Measurements from ENCODE around the gene ZNF800. TPM values are rescaled to one million over a fixed set of nuclear protein-coding genes. Genes with fewer than 3 reads are reported as not detected.
"Not testable (repeated sequence)": the region's sequence is repeated elsewhere in the genome, so short reads cannot be mapped to it uniquely, and the experiment has no call there.

The ZNF800 gene
- polyA plus RNA-seq (2013): 34.1 TPM

GRCh38 chr7:127392566-127393367 lies at the start of gene ZNF800:
TSS of gene ZNF800 (minus strand) at chr7:127392708. CDS start at chr7:127391557, 1,151 bp downstream.
- Histone ChIP-seq H3K27ac (ENCODE audit: insufficient read depth in 1 of 2, low read depth in 1 of 2, low read length in 2 of 2, poor library complexity in 1 of 2, severe bottlenecking in 2 of 2) (peak within 1 kb of the TSS; percentile 91 to 98), H3K4me3 (ENCODE audit: control insufficient read depth in 1 of 7, extremely low read depth in 1 of 7, insufficient read depth in 4 of 7, low read depth in 2 of 7, low read length in 6 of 7) (peak within 1 kb of the TSS; percentile 65 to 97 (median 90)), H3K27me3 (replicated peaks in 2 of 5; ENCODE audit: control insufficient read depth in 4 of 5, insufficient read depth in 5 of 5, low read length in 4 of 5) (no peaks in the 10 kb centered on the region), H3K4me1 (ENCODE audit: control extremely low read depth in 1 of 4, control insufficient read depth in 4 of 4, insufficient read depth in 4 of 4, low read length in 3 of 4) (peaks cover 14 to 27% (median 17%) of the 10 kb centered on the region in 4 experiments), H3K36me3 (ENCODE audit: control insufficient read depth in 4 of 4, insufficient read depth in 4 of 4, low read length in 3 of 4) (peaks cover 2 to 9% (median 7%) of the 10 kb centered on the region in 4 experiments), H3K9me3 (ENCODE audit: control extremely low read depth in 1 of 5, control insufficient read depth in 4 of 5, insufficient read depth in 2 of 5, low read depth in 1 of 5, low read length in 4 of 5) (no peaks in the 10 kb centered on the region)
- 0% methylated on average over 41 of the region's 67 CpGs for WGBS (ENCODE audit: insufficient coverage)
- ChIA-PET CTCF (interaction anchor here (1.0 to 2.2 kb wide), 2 partner anchors 42 to 45 kb away, joined by 3 to 7 read pairs; no protein-coding TSS in a partner anchor), POLR2A (no interaction called here)
- peak; percentile 87 to 92 (median 91) for DNase-seq

- 100% methylated on average over 1 of the region's 2 CpGs for WGBS (ENCODE audit: insufficient coverage)
- POLR2A ChIA-PET: no interaction called here
- no peaks in the 10 kb centered on the region for H3K4me1 ChIP-seq (ENCODE audit: control extremely low read depth in 1 of 4, control insufficient read depth in 4 of 4, insufficient read depth in 4 of 4, low read length in 3 of 4)
Observed at GRCh38 chr7:127440206-127440605, 47.7 kb upstream of the ZNF800 start.

GRCh38 chr7:127438836-127439235 lies 46.3 kb upstream of the ZNF800 start:
- 75% methylated on average over 2 of the region's 2 CpGs for WGBS (ENCODE audit: insufficient coverage)
- POLR2A ChIA-PET: no interaction called here
- no peak for DNase-seq
- Histone ChIP-seq H3K4me1 (ENCODE audit: control extremely low read depth in 1 of 4, control insufficient read depth in 4 of 4, insufficient read depth in 4 of 4, low read length in 3 of 4) (no peaks in the 10 kb centered on the region), H3K9me3 (ENCODE audit: control extremely low read depth in 1 of 5, control insufficient read depth in 4 of 5, insufficient read depth in 2 of 5, low read depth in 1 of 5, low read length in 4 of 5) (no peaks in the 10 kb centered on the region), H3K27ac (ENCODE audit: insufficient read depth in 1 of 2, low read depth in 1 of 2, low read length in 2 of 2, poor library complexity in 1 of 2, severe bottlenecking in 2 of 2) (no peak overlapping the region), H3K36me3 (ENCODE audit: control insufficient read depth in 4 of 4, insufficient read depth in 4 of 4, low read length in 3 of 4) (no peaks in the 10 kb centered on the region), H3K27me3 (replicated peaks in 2 of 5; ENCODE audit: control insufficient read depth in 4 of 5, insufficient read depth in 5 of 5, low read length in 4 of 5) (peaks cover 0 to 5% (median 3%) of the 10 kb centered on the region in 5 experiments), H3K4me3 (ENCODE audit: control insufficient read depth in 1 of 7, extremely low read depth in 1 of 7, insufficient read depth in 4 of 7, low read depth in 2 of 7, low read length in 6 of 7) (no peak overlapping the region)
- CTCF ChIA-PET: interaction anchor here (1.7 kb wide), 1 partner anchor 9 kb away, joined by 3 read pairs; no protein-coding TSS in a partner anchor

More at GRCh38 chr7:127440206-127440605, 47.7 kb upstream of the ZNF800 start:
- no peak overlapping the region for H3K4me3 ChIP-seq (ENCODE audit: control insufficient read depth in 1 of 7, extremely low read depth in 1 of 7, insufficient read depth in 4 of 7, low read depth in 2 of 7, low read length in 6 of 7)
- CTCF ChIA-PET: interaction anchor here (1.7 kb wide), 1 partner anchor 7 kb away, joined by 3 read pairs; no protein-coding TSS in a partner anchor
- no peak overlapping the region for H3K27ac ChIP-seq (ENCODE audit: insufficient read depth in 1 of 2, low read depth in 1 of 2, low read length in 2 of 2, poor library complexity in 1 of 2, severe bottlenecking in 2 of 2)
- DNase-seq: no peak
- H3K36me3 ChIP-seq (ENCODE audit: control insufficient read depth in 4 of 4, insufficient read depth in 4 of 4, low read length in 3 of 4): no peaks in the 10 kb centered on the region
- H3K9me3 ChIP-seq (ENCODE audit: control extremely low read depth in 1 of 5, control insufficient read depth in 4 of 5, insufficient read depth in 2 of 5, low read depth in 1 of 5, low read length in 4 of 5): no peaks in the 10 kb centered on the region
- H3K27me3 ChIP-seq (replicated peaks in 2 of 5; ENCODE audit: control insufficient read depth in 4 of 5, insufficient read depth in 5 of 5, low read length in 4 of 5): peaks cover 0 to 7% (median 3%) of the 10 kb centered on the region in 5 experiments

DNA sequence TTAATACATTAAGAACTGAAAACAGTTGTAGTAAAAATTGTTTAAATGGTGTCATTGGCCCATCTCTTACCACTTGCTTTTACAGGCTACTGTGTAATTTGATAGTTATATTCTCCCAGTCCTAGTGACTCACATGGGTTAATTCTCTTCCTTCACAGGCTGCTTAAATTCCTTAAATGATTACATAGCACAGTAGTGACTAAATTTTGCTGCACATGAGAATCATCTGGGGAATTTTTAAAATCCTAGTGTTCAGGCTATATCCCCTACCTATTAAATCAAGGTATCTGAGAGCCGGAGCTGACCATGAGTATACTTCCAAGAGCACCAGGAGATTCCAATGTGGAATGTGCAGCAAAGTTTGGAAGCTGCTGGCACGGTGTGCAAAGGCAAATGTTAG lies 45.3 kb upstream of the ZNF800 start:
- peaks cover 0 to 5% (median 3%) of the 10 kb centered on the region in 5 experiments for H3K27me3 ChIP-seq (replicated peaks in 2 of 5; ENCODE audit: control insufficient read depth in 4 of 5, insufficient read depth in 5 of 5, low read length in 4 of 5)
- CTCF ChIA-PET: interaction anchor here (1.3 kb wide), 1 partner anchor 10 kb away, joined by 5 read pairs; no protein-coding TSS in a partner anchor
- WGBS (ENCODE audit: insufficient coverage): 80% methylated on average over 1 of the region's 2 CpGs
- no peak overlapping the region for H3K4me3 ChIP-seq (ENCODE audit: control insufficient read depth in 1 of 7, extremely low read depth in 1 of 7, insufficient read depth in 4 of 7, low read depth in 2 of 7, low read length in 6 of 7)
- no peak for DNase-seq
- no peaks in the 10 kb centered on the region for H3K9me3 ChIP-seq (ENCODE audit: control extremely low read depth in 1 of 5, control insufficient read depth in 4 of 5, insufficient read depth in 2 of 5, low read depth in 1 of 5, low read length in 4 of 5)
- H3K36me3 ChIP-seq (ENCODE audit: control insufficient read depth in 4 of 4, insufficient read depth in 4 of 4, low read length in 3 of 4): no peaks in the 10 kb centered on the region
- POLR2A ChIA-PET: no interaction called here
- no peaks in the 10 kb centered on the region for H3K4me1 ChIP-seq (ENCODE audit: control extremely low read depth in 1 of 4, control insufficient read depth in 4 of 4, insufficient read depth in 4 of 4, low read length in 3 of 4)
- no peak overlapping the region for H3K27ac ChIP-seq (ENCODE audit: insufficient read depth in 1 of 2, low read depth in 1 of 2, low read length in 2 of 2, poor library complexity in 1 of 2, severe bottlenecking in 2 of 2)

DNA sequence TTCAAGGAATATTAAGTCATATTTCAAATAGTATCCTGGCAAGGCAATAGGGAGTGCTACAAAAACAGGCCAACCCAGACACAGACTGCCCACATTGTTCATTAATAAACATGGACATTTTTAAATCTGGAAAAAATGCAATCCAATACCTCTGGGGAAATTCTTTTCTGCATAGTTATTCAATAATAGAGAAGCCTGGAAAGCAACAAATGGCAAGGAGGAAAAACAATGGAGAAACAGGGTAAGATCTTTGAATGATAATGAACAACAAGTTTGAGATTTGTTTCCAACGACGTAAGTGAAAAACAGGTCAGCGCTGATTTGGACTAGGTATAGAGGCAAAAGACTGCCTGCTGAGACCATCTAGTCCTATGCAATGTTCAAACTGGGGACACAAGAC lies 44.7 kb upstream of the ZNF800 start:
- no peak for DNase-seq
- 94% methylated on average over 3 of the region's 3 CpGs for WGBS (ENCODE audit: insufficient coverage)
- POLR2A ChIA-PET: no interaction called here

DNA sequence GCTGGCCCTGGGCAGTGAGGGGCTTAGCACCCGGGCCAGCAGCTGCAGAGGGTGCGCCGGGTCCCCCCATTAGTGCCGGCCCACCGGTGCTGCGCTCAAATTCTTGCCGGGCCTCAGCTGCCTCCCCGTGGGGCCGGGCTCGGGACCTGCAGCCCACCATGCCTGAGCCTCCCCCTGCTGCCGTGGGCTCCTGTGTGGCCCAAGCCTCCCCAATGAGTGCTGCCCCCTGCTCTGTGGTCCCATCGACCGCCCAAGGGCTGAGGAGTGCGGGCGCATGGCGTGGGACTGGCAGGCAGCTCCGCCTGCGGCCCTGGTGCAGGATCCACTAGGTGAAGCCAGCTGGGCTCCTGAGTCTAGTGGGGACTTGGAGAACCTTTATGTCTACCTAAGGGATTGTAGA lies 36.8 kb upstream of the ZNF800 start:
- POLR2A ChIA-PET; H3K27me3 ChIP-seq (replicated peaks in 2 of 5; ENCODE audit: control insufficient read depth in 4 of 5, insufficient read depth in 5 of 5, low read length in 4 of 5); H3K27ac ChIP-seq (ENCODE audit: insufficient read depth in 1 of 2, low read depth in 1 of 2, low read length in 2 of 2, poor library complexity in 1 of 2, severe bottlenecking in 2 of 2); H3K4me3 ChIP-seq (ENCODE audit: control insufficient read depth in 1 of 7, extremely low read depth in 1 of 7, insufficient read depth in 4 of 7, low read depth in 2 of 7, low read length in 6 of 7); H3K9me3 ChIP-seq (ENCODE audit: control extremely low read depth in 1 of 5, control insufficient read depth in 4 of 5, insufficient read depth in 2 of 5, low read depth in 1 of 5, low read length in 4 of 5); H3K36me3 ChIP-seq (ENCODE audit: control insufficient read depth in 4 of 4, insufficient read depth in 4 of 4, low read length in 3 of 4); H3K4me1 ChIP-seq (ENCODE audit: control extremely low read depth in 1 of 4, control insufficient read depth in 4 of 4, insufficient read depth in 4 of 4, low read length in 3 of 4); DNase-seq: not testable (repeated sequence)
- whole genome bisulfite sequencing (ENCODE audit: insufficient coverage): 91% methylated on average over 18 of the region's 18 CpGs
- CTCF ChIA-PET: interaction anchor here (1.0 kb wide), 1 partner anchor 80 kb away, joined by 3 read pairs; no protein-coding TSS in a partner anchor

More for the DNA sequence above, 44.7 kb upstream of the ZNF800 start:
- Histone ChIP-seq H3K4me1 (ENCODE audit: control extremely low read depth in 1 of 4, control insufficient read depth in 4 of 4, insufficient read depth in 4 of 4, low read length in 3 of 4) (no peaks in the 10 kb centered on the region), H3K36me3 (ENCODE audit: control insufficient read depth in 4 of 4, insufficient read depth in 4 of 4, low read length in 3 of 4) (no peaks in the 10 kb centered on the region), H3K4me3 (ENCODE audit: control insufficient read depth in 1 of 7, extremely low read depth in 1 of 7, insufficient read depth in 4 of 7, low read depth in 2 of 7, low read length in 6 of 7) (no peak overlapping the region), H3K27ac (ENCODE audit: insufficient read depth in 1 of 2, low read depth in 1 of 2, low read length in 2 of 2, poor library complexity in 1 of 2, severe bottlenecking in 2 of 2) (no peak overlapping the region), H3K27me3 (replicated peaks in 2 of 5; ENCODE audit: control insufficient read depth in 4 of 5, insufficient read depth in 5 of 5, low read length in 4 of 5) (peaks cover 0 to 5% (median 3%) of the 10 kb centered on the region in 5 experiments), H3K9me3 (ENCODE audit: control extremely low read depth in 1 of 5, control insufficient read depth in 4 of 5, insufficient read depth in 2 of 5, low read depth in 1 of 5, low read length in 4 of 5) (no peaks in the 10 kb centered on the region)
- CTCF ChIA-PET: interaction anchor here (1.3 kb wide), 1 partner anchor 10 kb away, joined by 5 read pairs; no protein-coding TSS in a partner anchor

DNA sequence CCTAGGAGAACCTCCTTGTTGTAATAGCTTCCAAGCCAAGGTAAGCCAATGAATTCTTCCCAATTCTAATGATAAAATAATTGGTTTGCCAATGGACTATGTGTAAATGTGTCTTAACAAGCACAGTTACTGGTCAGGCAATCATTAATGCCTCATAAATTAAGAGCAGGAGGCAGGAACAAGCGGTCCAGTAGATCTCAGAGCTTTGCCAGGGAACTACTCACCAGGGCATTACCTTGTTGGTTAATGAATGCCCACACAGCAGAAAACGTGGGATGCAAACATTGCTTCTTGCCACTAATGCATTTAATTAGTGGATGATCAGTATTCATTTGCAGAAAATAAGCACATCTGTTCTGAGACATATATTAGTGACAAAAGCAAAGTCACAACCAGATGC lies 26.7 kb upstream of the ZNF800 start:
- Histone ChIP-seq H3K4me1 (ENCODE audit: control extremely low read depth in 1 of 4, control insufficient read depth in 4 of 4, insufficient read depth in 4 of 4, low read length in 3 of 4) (peaks cover 5 to 11% (median 9%) of the 10 kb centered on the region in 4 experiments), H3K36me3 (ENCODE audit: control insufficient read depth in 4 of 4, insufficient read depth in 4 of 4, low read length in 3 of 4) (no peaks in the 10 kb centered on the region), H3K4me3 (ENCODE audit: control insufficient read depth in 1 of 7, extremely low read depth in 1 of 7, insufficient read depth in 4 of 7, low read depth in 2 of 7, low read length in 6 of 7) (no peak overlapping the region), H3K9me3 (ENCODE audit: control extremely low read depth in 1 of 5, control insufficient read depth in 4 of 5, insufficient read depth in 2 of 5, low read depth in 1 of 5, low read length in 4 of 5) (no peaks in the 10 kb centered on the region), H3K27ac (ENCODE audit: insufficient read depth in 1 of 2, low read depth in 1 of 2, low read length in 2 of 2, poor library complexity in 1 of 2, severe bottlenecking in 2 of 2) (no peak overlapping the region), H3K27me3 (replicated peaks in 2 of 5; ENCODE audit: control insufficient read depth in 4 of 5, insufficient read depth in 5 of 5, low read length in 4 of 5) (peaks cover 0 to 3% (median 0%) of the 10 kb centered on the region in 5 experiments)
- no peak for DNase-seq
- CTCF ChIA-PET: no interaction called here
- POLR2A ChIA-PET: interaction anchor here (0.7 kb wide), 1 partner anchor 162 kb away, joined by 3 read pairs; no protein-coding TSS in a partner anchor
- 100% methylated on average over 1 of the region's 2 CpGs for WGBS (ENCODE audit: insufficient coverage)
